Epithelial cell of esophagus (primary cell): ENCODE data around the gene NOL9.
A peak's percentile ranks its signal among the peaks of the same experiment; 100 is the strongest.

ENCODE experiments used
- DNase-seq: peaks from one replicate; pipeline ENCODE4 v3.0.0; 2010; ENCODE audit warnings: low read depth
- H3K4me3 ChIP-seq: 2 replicates; pipeline ENCODE4 v1.5.1; 2011; ENCODE audit warnings: mild to moderate bottlenecking, low read length, control low read depth
- CTCF ChIP-seq: IDR thresholded peaks from 2 replicates; pipeline ENCODE4 v1.5.1; 2011; ENCODE audit warnings: low read depth, mild to moderate bottlenecking, low read length, control low read depth, inconsistent platforms; ENCODE audit not compliant: insufficient read depth; ENCODE audit errors: missing control alignments

Gene NOL9

GRCh38 chr1:6491966-6492365, 62.3 kb downstream of the NOL9 start:
- no peak for TF ChIP-seq CTCF
- DNase-seq: no peak
- H3K4me3 ChIP-seq: peak overlapping the region; percentile 99

GRCh38 chr1:6491480-6491962, 62.8 kb downstream of the NOL9 start, which contains the start of gene PLEKHG5:
Gene PLEKHG5 (minus strand): TSS chr1:6491667. CDS start chr1:6477571, 14,096 bp downstream.
- H3K4me3 ChIP-seq: peak within 1 kb of the TSS; percentile 99
- TF ChIP-seq CTCF: no peak
- peak; percentile 99 for DNase-seq

- H3K4me3 ChIP-seq: peak overlapping the region; percentile 99
These were observed 63.2 kb downstream of the NOL9 start for GRCh38 chr1:6491081-6491449.

GRCh38 chr1:6490181-6491080, 63.9 kb downstream of the NOL9 start:
- peak overlapping the region; percentile 99 for H3K4me3 ChIP-seq
- no peak for TF ChIP-seq CTCF
- DNase-seq: peak; percentile 89

More at GRCh38 chr1:6491081-6491449, 63.2 kb downstream of the NOL9 start:
- TF ChIP-seq CTCF: no peak
- DNase-seq: no peak

- peak overlapping the region; percentile 99 for H3K4me3 ChIP-seq
- DNase-seq: peak; percentile 88
- peak; percentile 82 for TF ChIP-seq CTCF
These were observed 64.5 kb downstream of the NOL9 start for GRCh38 chr1:6489799-6490180.

GRCh38 chr1:6489383-6489765, 64.9 kb downstream of the NOL9 start:
- TF ChIP-seq CTCF: no peak
- peak; percentile 62 for DNase-seq
- H3K4me3 ChIP-seq: peak overlapping the region; percentile 99
